Ectodermal cell (in vitro differentiated cells): ENCODE measurements around the gene ZSWIM6.

Source experiments
- H3K27ac ChIP-seq: 2 replicates; pipeline ENCODE4 v1.7.0; 2013; ENCODE audit warnings: mild to moderate bottlenecking, low read depth, low read length; ENCODE audit not compliant: insufficient read depth, poor library complexity, severe bottlenecking
- H3K27me3 ChIP-seq: 2 replicates; pipeline ENCODE4 v1.7.0; 2013; ENCODE audit warnings: mild to moderate bottlenecking, low read length; ENCODE audit not compliant: insufficient read depth, control insufficient read depth, poor library complexity, severe bottlenecking
- H3K36me3 ChIP-seq: one replicate; pipeline ENCODE4 v1.7.0; 2013; ENCODE audit warnings: low read length; ENCODE audit not compliant: control insufficient read depth, insufficient read depth
- H3K4me1 ChIP-seq: one replicate; pipeline ENCODE4 v1.7.0; 2013; ENCODE audit warnings: low read length; ENCODE audit not compliant: control insufficient read depth, insufficient read depth
- H3K4me3 ChIP-seq: 2 replicates; pipeline ENCODE4 v1.7.0; 2013; ENCODE audit warnings: low read depth, low read length, control low read depth; ENCODE audit not compliant: insufficient read depth
- H3K9me3 ChIP-seq: 2 replicates; pipeline ENCODE4 v1.7.0; 2013; ENCODE audit warnings: mild to moderate bottlenecking, low read length, moderate library complexity; ENCODE audit not compliant: control insufficient read depth
- WGBS, 2 experiments: methylation state at CpG; one replicate each; pipeline ENCODE4 v1.1.7; 2013; ENCODE audit warnings: missing lambda C conversion rate in 2 of 2; 5-methylcytosine and 5-hydroxymethylcytosine counted together

The ZSWIM6 gene

GRCh38 chr5:61551637-61552313 lies 219.7 kb downstream of the ZSWIM6 start:
- Histone ChIP-seq H3K36me3 (no peaks in the 10 kb centered on the region), H3K27ac (no peak overlapping the region), H3K9me3 (no peaks in the 10 kb centered on the region), H3K4me1 (no peaks in the 10 kb centered on the region), H3K4me3 (no peak overlapping the region), H3K27me3 (no peaks in the 10 kb centered on the region)
- 86 to 95% methylated on average over 3 to 4 of the region's 5 CpGs for WGBS, 2 experiments

GRCh38 chr5:61559146-61559545 lies 227.1 kb downstream of the ZSWIM6 start:
- no peak overlapping the region for H3K4me3 ChIP-seq
- no peaks in the 10 kb centered on the region for H3K4me1 ChIP-seq
- no peaks in the 10 kb centered on the region for H3K36me3 ChIP-seq
- H3K27ac ChIP-seq = no peak overlapping the region
- H3K27me3 ChIP-seq = no peaks in the 10 kb centered on the region
- no peaks in the 10 kb centered on the region for H3K9me3 ChIP-seq

- H3K4me1 ChIP-seq = no peaks in the 10 kb centered on the region
- no peak overlapping the region for H3K27ac ChIP-seq
- 100% methylated on average over 1 of the region's 1 CpG for WGBS, 2 experiments
- H3K27me3 ChIP-seq = no peaks in the 10 kb centered on the region
- H3K36me3 ChIP-seq = no peaks in the 10 kb centered on the region
- H3K4me3 ChIP-seq = no peak overlapping the region
- no peaks in the 10 kb centered on the region for H3K9me3 ChIP-seq
Measured at GRCh38 chr5:61559722-61560121, 227.7 kb downstream of the ZSWIM6 start.

GRCh38 chr5:61563401-61563800 lies 231.3 kb downstream of the ZSWIM6 start:
- Histone ChIP-seq H3K36me3 (no peaks in the 10 kb centered on the region), H3K4me1 (no peaks in the 10 kb centered on the region), H3K27me3 (no peaks in the 10 kb centered on the region), H3K4me3 (no peak overlapping the region), H3K9me3 (no peaks in the 10 kb centered on the region), H3K27ac (no peak overlapping the region)
- WGBS, 2 experiments = 86 to 92% methylated on average over 3 of the region's 3 CpGs

- Histone ChIP-seq H3K4me1 (no peaks in the 10 kb centered on the region), H3K36me3 (no peaks in the 10 kb centered on the region), H3K4me3 (no peak overlapping the region), H3K27me3 (no peaks in the 10 kb centered on the region), H3K27ac (no peak overlapping the region), H3K9me3 (no peaks in the 10 kb centered on the region)
- 91 to 93% methylated on average over 5 of the region's 5 CpGs for WGBS, 2 experiments
Measured at GRCh38 chr5:61567337-61567736, 235.3 kb downstream of the ZSWIM6 start.

GRCh38 chr5:61569353-61569752 lies 237.3 kb downstream of the ZSWIM6 start:
- Histone ChIP-seq H3K36me3 (no peaks in the 10 kb centered on the region), H3K9me3 (no peaks in the 10 kb centered on the region), H3K27ac (no peak overlapping the region), H3K27me3 (no peaks in the 10 kb centered on the region), H3K4me3 (no peak overlapping the region), H3K4me1 (no peaks in the 10 kb centered on the region)
- 93 to 95% methylated on average over 8 of the region's 8 CpGs for WGBS, 2 experiments

- no peak overlapping the region for H3K4me3 ChIP-seq
- H3K36me3 ChIP-seq = no peaks in the 10 kb centered on the region
- H3K9me3 ChIP-seq = no peaks in the 10 kb centered on the region
- WGBS, 2 experiments = 92 to 95% methylated on average over 5 of the region's 5 CpGs
- H3K4me1 ChIP-seq = peaks cover 3% of the 10 kb centered on the region
- no peaks in the 10 kb centered on the region for H3K27me3 ChIP-seq
- no peak overlapping the region for H3K27ac ChIP-seq
Measured at GRCh38 chr5:61570767-61571166, 238.7 kb downstream of the ZSWIM6 start.

GRCh38 chr5:61572959-61573358 lies 240.9 kb downstream of the ZSWIM6 start:
- peaks cover 3% of the 10 kb centered on the region for H3K4me1 ChIP-seq
- H3K27me3 ChIP-seq = no peaks in the 10 kb centered on the region
- no peak overlapping the region for H3K27ac ChIP-seq
- no peaks in the 10 kb centered on the region for H3K9me3 ChIP-seq
- no peaks in the 10 kb centered on the region for H3K36me3 ChIP-seq
- WGBS, 2 experiments = 91 to 92% methylated on average over 5 of the region's 5 CpGs
- H3K4me3 ChIP-seq = no peak overlapping the region

- H3K4me1 ChIP-seq = peaks cover 3% of the 10 kb centered on the region
- H3K9me3 ChIP-seq = no peaks in the 10 kb centered on the region
- H3K27ac ChIP-seq = no peak overlapping the region
- no peaks in the 10 kb centered on the region for H3K27me3 ChIP-seq
- WGBS, 2 experiments = 89 to 94% methylated on average over 4 of the region's 4 CpGs
- no peaks in the 10 kb centered on the region for H3K36me3 ChIP-seq
- no peak overlapping the region for H3K4me3 ChIP-seq
Measured at GRCh38 chr5:61575103-61575502, 243.0 kb downstream of the ZSWIM6 start.

GRCh38 chr5:61575581-61575980 lies 243.5 kb downstream of the ZSWIM6 start:
- Histone ChIP-seq H3K36me3 (no peaks in the 10 kb centered on the region), H3K4me1 (peaks cover 3% of the 10 kb centered on the region), H3K27me3 (no peaks in the 10 kb centered on the region), H3K9me3 (no peaks in the 10 kb centered on the region), H3K27ac (no peak overlapping the region), H3K4me3 (no peak overlapping the region)
- WGBS, 2 experiments = 90 to 97% methylated on average over 6 of the region's 6 CpGs

- Histone ChIP-seq H3K4me1 (peaks cover 3% of the 10 kb centered on the region), H3K27me3 (no peaks in the 10 kb centered on the region), H3K36me3 (no peaks in the 10 kb centered on the region), H3K9me3 (no peaks in the 10 kb centered on the region), H3K27ac (no peak overlapping the region), H3K4me3 (no peak overlapping the region)
- WGBS, 2 experiments = 92 to 95% methylated on average over 3 of the region's 3 CpGs
Measured at GRCh38 chr5:61576556-61576955, 244.5 kb downstream of the ZSWIM6 start.
